SU-DHL-6 (cell line): ENCODE measurements around the gene PSTPIP1.

Experiments used
- H2AFZ ChIP-seq: fragments of 200-600 bp; sonication (generic); 2 replicates; pipeline ENCODE4 v1.6.1; 2014; ENCODE audit warnings: low read depth, mild to moderate bottlenecking, moderate library complexity, mixed read lengths, antibody characterized with exemption, low read length; ENCODE audit not compliant: severe bottlenecking
- H3F3A ChIP-seq: fragments of 200-600 bp; shearing (Covaris generic); 2 replicates; pipeline ENCODE4 v1.6.0; 2016; ENCODE audit warnings: antibody characterized with exemption, mild to moderate bottlenecking; ENCODE audit not compliant: insufficient read depth
- H3K27ac ChIP-seq: fragments of 200-600 bp; sonication (generic); 2 replicates; pipeline ENCODE4 v1.5.1; 2016; ENCODE audit warnings: low read depth, mild to moderate bottlenecking, low read length, moderate library complexity, mixed read lengths
- H3K27me3 ChIP-seq: fragments of 200-600 bp; sonication (generic), shearing (Covaris generic); 2 replicates; pipeline ENCODE4 v1.6.0; 2014; ENCODE audit warnings: mild to moderate bottlenecking, low read length
- H3K36me3 ChIP-seq: fragments of 200-600 bp; sonication (generic); 2 replicates; pipeline ENCODE4 v1.6.1; 2014; ENCODE audit warnings: mild to moderate bottlenecking, low read length, mixed read lengths
- H3K4me2 ChIP-seq: fragments of 300-600, 200-600 bp; shearing (Covaris generic), sonication (generic); 2 replicates; pipeline ENCODE4 v1.6.0; 2014; ENCODE audit warnings: low read length, low read depth, mild to moderate bottlenecking; ENCODE audit not compliant: poor library complexity, severe bottlenecking
- H3K4me3 ChIP-seq: fragments of 200-600 bp; sonication (generic); 2 replicates; pipeline ENCODE4 v1.5.1; 2014; ENCODE audit warnings: antibody characterized with exemption, low read length, mild to moderate bottlenecking, mixed read lengths; ENCODE audit not compliant: insufficient read depth, poor library complexity, severe bottlenecking
- H3K79me2 ChIP-seq: fragments of 200-600 bp; sonication (generic); 2 replicates; pipeline ENCODE4 v1.6.1; 2014; ENCODE audit warnings: mild to moderate bottlenecking, low read length, moderate library complexity; ENCODE audit not compliant: insufficient read depth
- H3K9ac ChIP-seq: fragments of 200-600 bp; sonication (generic); 2 replicates; pipeline ENCODE4 v1.7.0; 2014; ENCODE audit warnings: mild to moderate bottlenecking, low read length
- H3K9me2 ChIP-seq: fragments of 200-600 bp; sonication (generic); replicated peaks from 2 replicates; pipeline ENCODE4 v1.6.1; 2014; ENCODE audit warnings: low read length; ENCODE audit not compliant: insufficient read depth
- H3K9me3 ChIP-seq: fragments of 200-600 bp; sonication (generic); 2 replicates; pipeline ENCODE4 v1.6.1; 2014; ENCODE audit warnings: low read length, mixed read lengths; ENCODE audit not compliant: insufficient read depth
- H4K20me1 ChIP-seq: fragments of 200-600 bp; sonication (generic); 2 replicates; pipeline ENCODE4 v1.6.1; 2014; ENCODE audit warnings: low read depth, mild to moderate bottlenecking, antibody characterized with exemption, low read length, moderate library complexity, mixed read lengths
- CTCF ChIP-seq: fragments of 200-600 bp; sonication (generic); IDR thresholded peaks from one replicate; pipeline ENCODE4 v1.5.1; 2017; ENCODE audit warnings: antibody characterized with exemption, mild to moderate bottlenecking, low read length, moderate library complexity; ENCODE audit not compliant: insufficient read depth, poor library complexity, severe bottlenecking
- EZH2phosphoT487 ChIP-seq: fragments of 200-600 bp; sonication (generic), shearing (Covaris generic); conservative IDR thresholded peaks from 2 replicates; pipeline ENCODE4 v1.6.1; 2018; ENCODE audit warnings: mild to moderate bottlenecking, antibody characterized with exemption, low read length, moderate library complexity, mixed read lengths

PSTPIP1 gene

GRCh38 chr15:77012117-77012712 lies 17.3 kb downstream of the PSTPIP1 start:
- Histone ChIP-seq H3F3A (no peaks in the 10 kb centered on the region), H3K4me3 (no peak overlapping the region), H3K9me2 (no peaks in the 10 kb centered on the region), H3K27me3 (no peaks in the 10 kb centered on the region), H3K9me3 (no peaks in the 10 kb centered on the region), H3K27ac (no peak overlapping the region), H4K20me1 (no peaks in the 10 kb centered on the region), H3K4me2 (no peak overlapping the region), H3K79me2 (no peaks in the 10 kb centered on the region), H3K9ac (no peak overlapping the region), H3K36me3 (no peaks in the 10 kb centered on the region), H2AFZ (no peak overlapping the region)
- TF ChIP-seq CTCF (no peak), EZH2phosphoT487 (no peak)

- Histone ChIP-seq H3K27ac (no peak overlapping the region), H3K4me3 (no peak overlapping the region), H3K9ac (no peak overlapping the region), H3K79me2 (no peaks in the 10 kb centered on the region), H3K4me2 (no peak overlapping the region), H3K27me3 (no peaks in the 10 kb centered on the region), H4K20me1 (no peaks in the 10 kb centered on the region), H2AFZ (no peak overlapping the region), H3K9me3 (no peaks in the 10 kb centered on the region), H3K9me2 (no peaks in the 10 kb centered on the region), H3F3A (no peaks in the 10 kb centered on the region), H3K36me3 (no peaks in the 10 kb centered on the region)
- no peak for TF ChIP-seq CTCF
- no peak for TF ChIP-seq EZH2phosphoT487
Observed at GRCh38 chr15:77012868-77013267, 17.9 kb downstream of the PSTPIP1 start.

GRCh38 chr15:77013776-77014131 lies 18.8 kb downstream of the PSTPIP1 start:
- H3K79me2 ChIP-seq = no peaks in the 10 kb centered on the region
- no peak for TF ChIP-seq CTCF
- TF ChIP-seq EZH2phosphoT487 = no peak
- no peak overlapping the region for H2AFZ ChIP-seq

More at GRCh38 chr15:77013776-77014131, 18.8 kb downstream of the PSTPIP1 start:
- H3K4me2 ChIP-seq = no peak overlapping the region
- H3F3A ChIP-seq = no peaks in the 10 kb centered on the region
- H3K9ac ChIP-seq = no peak overlapping the region
- no peak overlapping the region for H3K4me3 ChIP-seq
- H4K20me1 ChIP-seq = no peaks in the 10 kb centered on the region
- H3K36me3 ChIP-seq = no peaks in the 10 kb centered on the region
- no peak overlapping the region for H3K27ac ChIP-seq
- H3K9me2 ChIP-seq = no peaks in the 10 kb centered on the region
- H3K9me3 ChIP-seq = no peaks in the 10 kb centered on the region
- H3K27me3 ChIP-seq = no peaks in the 10 kb centered on the region
